SHP77 treated with DMSO at 0.1 percent for 48 hours (cell line): Measurements from ENCODE around the gene CILP.

Source experiments
- DNase-seq: peaks from one replicate; lab custom pipeline; 2025; lab: John Stamatoyannopoulos, UW

CILP gene

DNA sequence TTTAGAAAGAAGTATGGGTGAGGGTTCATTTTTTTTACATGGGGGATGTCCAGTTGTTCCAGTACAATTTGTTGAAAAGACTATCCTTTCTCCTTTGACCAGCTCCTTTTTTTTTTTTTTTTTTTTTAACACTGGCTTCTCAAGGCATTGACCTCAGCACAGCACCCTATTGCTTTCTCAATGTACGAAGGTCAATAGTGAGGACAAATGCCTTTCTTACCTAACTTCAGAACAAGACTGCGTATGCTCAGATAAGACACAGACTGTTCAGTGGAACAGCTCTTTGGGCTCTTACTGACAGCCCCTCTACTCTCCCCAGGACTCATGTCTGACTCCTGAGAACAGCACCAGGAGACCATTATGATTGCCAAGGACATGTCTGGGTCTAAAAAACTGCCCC is 10.4 kb upstream of the CILP start:
- no peak for DNase-seq

DNA sequence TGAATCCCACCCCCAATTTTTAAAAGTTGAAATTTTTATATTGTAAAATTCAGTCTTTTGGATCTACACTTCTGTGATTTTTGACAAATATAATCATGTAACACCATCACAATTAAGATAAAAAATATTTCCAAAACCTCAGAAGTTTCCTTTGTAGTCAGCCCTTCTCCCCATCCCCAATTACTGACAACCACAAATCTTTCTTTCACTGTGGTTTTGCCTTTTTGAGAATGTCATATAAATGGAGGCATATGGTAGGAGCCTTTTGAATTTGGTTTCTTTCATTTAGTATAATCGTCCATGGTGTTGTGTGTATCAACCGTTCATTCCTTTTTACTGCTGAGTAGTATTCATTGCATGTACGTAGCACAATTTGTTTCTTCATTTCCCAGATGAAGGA is 7.9 kb upstream of the CILP start:
- no peak for DNase-seq

DNA sequence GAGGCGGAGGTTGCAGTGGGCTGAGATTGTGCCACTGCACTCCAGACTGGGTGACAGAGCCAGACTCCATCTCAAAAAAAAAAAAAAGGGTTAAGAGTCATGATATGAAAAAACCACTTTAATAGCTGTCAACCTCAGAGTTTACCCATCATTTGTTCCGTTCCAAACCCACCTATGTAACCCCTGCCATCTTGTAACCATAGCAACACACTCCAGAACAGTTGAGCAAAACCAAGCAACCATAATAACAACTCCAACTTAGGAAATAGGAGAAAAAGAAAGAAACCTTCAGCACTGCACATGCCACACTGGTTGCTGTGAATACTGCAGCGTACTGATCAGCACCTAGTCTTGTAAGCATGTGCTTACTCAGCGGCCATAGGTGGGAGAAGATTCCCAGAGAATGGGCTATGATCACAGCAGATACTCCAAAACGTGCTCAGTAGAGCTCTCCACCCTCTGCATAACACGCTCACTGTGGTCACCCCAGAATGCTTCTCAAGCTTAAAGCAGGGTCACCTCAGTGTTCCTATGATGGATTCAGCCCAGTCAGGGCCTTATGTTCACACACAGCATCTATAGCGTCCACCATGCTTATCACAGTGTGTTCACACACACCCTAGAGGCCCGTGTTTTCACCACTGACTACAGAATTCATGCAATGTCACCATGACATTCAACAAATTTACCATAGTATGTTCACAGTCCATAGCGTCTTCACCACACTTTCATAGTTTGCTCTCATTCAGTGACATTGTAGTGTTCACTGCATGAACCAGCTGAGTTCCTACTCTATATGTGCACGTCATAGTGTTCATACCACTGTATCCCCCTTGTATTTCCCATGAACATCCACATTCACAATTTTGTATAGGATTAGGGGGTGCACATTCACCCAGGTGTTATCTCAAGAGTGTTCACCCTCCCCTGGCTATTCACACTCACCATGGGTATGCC is 6.5 kb upstream of the CILP start:
- DNase-seq: no peak

DNA sequence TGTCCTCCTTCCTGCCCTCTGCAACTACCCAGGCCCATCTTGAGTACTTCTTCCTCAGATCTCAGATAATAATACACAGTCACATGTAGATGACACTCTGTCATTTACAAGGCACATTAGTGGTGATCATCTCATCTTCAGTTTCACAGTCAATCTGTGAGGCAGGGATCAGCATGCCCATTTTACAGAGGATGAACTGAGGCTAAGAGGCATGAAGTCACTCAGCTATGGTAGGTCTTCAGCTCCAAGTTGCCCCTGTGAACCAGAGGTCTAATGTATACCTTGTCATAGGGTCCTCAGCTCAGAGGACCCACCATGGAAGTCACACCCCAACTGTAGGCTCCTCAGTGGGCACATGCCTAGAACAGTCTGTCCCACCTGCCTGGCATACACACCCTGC is 4.2 kb upstream of the CILP start:
- no peak for DNase-seq

DNA sequence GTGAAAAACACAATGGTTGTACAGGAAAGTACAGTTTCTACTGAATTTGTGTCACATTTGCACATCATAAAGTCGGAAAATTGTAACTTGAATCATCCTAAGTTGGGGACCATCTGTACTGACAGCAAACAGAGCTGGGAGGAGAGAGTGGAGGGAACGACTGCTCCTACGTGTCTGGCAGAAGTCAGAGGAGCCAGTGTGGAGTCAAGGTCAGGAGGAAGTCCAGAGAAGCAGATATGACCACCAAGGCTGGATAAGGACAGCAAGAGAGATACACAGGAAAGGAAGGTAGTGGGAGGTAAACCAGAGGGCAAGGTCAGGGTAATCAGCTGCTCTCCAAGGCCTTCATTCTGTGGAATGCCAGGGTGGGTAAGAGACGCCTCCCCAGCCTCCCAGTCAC is 2.7 kb upstream of the CILP start:
- DNase-seq: no peak

DNA sequence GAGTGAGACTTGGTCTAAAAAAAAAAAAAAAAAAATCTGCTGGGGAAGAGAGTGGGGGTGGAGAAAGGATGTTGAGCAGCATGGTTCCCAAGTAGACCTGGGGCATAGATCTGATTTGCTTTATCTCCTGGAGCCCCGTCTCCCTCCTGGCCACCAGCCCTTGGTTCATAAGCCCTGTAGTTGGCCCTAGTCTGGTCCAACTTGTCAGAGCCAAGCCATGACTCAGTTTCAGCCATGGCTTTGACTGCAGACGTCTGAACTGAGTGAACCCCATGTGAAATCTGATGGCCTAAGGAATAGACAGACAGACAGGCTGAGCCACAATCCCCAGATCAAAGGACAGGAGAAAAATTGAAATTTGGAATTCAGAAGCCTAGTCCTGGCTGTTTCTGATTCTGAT is 2.0 kb upstream of the CILP start:
- no peak for DNase-seq

DNA sequence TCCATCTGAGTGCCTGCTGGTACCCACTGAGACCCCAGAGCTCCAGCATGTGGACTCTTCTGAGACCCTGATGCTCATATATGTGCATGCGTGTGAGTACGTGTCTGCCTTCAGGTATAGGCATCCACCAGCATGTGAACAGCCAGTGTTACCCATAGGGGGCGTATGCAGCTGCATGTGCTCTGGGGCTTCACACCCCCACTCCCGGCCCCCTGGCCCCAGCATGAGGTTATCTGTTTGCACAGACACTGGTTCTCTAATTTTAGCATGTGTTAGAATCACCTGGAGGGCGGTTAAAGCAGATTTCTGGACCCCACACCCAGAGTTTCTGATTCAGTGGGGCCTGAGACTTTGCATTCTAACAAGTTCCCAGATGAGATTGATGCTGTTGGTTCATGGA is 824 bp upstream of the CILP start:
- DNase-seq: peak; percentile 49

DNA sequence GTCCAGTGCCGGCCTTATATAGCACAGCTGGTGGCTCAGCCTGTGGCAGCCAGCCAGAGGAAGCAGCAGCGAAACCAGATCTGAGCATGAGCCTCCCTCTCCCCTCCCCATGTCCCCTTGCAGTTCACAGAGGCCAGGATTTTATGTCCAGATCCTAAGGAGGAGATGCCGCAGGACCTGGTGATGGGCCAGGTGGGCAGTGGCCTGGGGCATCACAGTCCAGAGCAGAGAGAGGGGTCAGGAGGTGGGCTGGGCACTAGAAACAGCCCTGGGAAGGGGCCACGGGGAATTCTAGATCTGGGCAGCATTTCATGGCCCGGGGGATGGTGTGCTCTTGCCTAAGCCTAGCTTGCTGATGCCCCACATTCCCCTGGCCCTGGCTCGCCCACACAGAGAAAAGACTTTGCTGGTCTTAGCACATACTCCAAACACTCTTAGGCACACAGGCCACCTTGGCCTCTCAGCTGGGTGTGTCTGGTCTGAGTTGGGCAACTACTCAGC is 259 bp upstream of the CILP start:
- DNase-seq: peak; percentile 32

DNA sequence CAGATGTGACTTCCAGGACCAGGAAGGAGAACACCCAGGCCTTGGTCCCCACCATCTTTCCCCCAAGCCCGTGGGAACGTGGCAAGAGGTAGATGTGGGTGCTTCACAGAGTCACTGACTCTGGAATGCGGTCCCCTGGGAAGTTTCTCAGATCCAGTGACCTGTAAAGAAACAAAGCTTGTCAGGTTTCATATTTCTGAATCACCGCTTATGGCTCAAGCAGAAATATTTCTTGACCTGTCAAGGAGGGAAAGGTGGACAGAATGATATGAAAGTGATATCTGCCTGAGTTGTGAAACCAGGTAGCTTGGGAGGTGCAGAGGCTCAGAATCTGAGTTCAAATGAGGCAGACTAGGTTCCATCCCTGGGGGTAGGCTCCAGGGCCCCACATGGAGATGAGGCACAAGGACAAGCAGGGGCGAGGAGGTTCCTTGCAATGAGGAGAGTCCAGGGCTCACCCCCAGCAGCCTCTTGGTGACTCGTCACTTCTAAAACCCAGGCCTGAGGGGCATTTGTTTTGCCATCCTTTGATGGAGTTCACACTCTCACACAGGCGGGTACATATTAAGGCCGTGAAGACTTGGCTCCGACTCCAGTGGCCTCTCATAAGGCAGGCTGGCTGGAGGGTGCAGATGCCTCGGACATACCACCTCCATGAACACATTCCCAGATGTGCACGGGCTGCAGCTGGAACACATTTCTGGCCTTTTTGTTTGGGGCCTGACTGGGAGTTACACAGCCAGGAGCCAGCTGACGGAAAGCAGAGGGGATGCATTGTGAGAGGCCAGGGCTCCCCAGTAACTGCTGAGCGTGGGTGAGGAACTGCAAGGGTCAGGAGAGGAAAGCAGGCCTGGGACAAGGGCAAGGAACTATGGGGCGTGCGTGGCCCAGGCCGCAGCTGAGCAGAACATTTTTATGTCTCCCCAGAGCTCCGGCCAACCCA is 1.3 kb downstream of the CILP start:
- no peak for DNase-seq

DNA sequence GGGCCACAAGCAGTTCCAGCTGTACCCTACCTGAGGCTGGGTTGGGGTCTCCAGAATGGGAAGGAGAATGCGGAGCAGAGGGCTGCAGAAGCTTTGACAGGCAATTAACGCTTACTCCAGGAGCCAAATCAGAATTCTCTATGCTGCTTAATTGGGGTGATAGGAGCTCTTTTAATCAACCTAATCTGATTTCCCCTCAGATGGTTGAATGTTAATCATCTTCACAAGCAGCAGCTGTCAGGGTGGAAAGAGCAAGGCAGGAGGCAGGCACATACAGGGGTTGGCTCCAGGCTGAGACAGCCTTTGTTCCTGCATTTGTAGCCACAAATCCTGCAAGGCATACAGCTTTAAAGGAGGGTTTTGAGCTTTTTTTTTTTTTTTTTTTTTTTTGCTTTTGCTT is 2.6 kb downstream of the CILP start:
- DNase-seq: no peak

DNA sequence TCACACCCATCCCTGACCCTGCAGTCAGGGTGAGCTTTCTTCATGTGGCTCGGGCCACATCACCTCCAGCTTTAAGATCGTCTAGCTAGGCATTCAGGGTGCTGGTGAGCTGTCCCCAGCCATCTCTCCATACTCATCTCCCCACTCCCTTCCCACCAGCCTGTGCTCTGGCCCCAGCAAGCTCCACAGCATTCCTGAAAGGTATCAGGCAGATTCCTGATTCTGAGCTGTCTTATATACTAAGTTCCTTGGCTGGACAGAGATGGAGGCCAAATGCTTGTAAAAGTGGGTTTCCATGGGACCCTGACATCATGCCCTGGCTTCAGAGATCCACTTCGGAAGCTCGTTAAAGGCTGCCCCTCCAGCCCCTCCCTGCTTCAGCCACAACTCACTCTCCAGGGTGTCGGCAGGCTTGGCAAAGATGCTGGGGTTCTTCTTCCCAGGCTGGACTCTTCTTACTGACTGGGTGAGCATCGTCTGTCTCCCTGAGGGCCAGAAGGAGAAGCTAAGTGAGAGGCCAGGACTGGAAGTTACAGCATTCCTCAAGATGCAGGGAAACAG is 3.9 kb downstream of the CILP start:
- no peak for DNase-seq

DNA sequence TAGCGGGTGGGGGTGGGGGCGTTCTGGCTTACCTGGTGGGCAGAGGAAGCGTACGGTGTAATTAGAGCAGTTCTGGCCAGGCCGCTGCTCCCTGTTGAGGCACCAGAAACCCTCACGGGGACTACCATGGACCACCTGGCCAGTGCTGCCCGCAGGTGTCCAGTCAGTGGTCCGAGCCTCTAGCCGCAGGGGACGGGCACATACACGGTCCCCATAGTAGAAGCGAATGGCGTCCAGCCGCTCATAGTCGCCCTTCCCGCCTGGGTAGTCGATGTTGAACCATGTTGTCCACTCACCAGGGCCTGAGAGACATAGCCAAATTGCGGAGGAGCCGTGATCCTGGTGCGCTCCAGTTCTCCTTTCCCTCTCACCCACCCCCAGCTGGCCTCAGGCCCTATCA is 4.5 kb downstream of the CILP start:
- DNase-seq: no peak

DNA sequence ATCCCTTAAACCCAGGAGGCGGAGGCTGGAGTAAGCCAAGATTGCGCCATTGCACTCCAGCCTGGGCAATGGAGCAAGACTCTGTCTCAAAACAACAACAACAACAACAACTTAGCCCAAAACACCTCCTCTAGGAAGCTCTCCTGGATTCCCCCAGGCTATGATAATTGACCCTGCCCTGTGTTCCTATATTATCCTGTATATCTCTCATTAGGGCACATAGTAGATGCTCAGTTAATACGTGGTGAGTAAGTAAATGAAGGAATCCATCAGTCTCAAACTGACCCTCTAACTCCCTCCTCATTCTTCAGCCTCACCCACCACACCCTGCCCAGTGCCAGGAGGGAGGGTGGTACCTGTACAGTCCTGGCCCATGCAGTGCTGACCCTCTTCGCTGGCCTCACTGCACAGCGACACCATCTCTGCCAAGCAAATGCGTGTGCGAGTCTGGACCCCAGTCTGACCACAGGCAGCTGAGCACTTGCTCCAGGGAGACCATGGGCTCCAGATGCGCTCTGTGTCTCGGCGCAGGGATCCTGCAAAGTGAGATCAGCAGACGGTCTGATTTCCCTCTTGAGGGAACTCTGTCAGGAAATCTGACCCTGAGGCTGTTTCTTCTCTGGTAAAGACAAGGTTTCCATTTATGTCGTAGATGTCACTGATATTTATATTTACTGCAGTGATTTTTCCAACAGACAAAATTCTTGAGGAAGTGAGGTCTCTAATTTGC is 6.2 kb downstream of the CILP start:
- no peak for DNase-seq

DNA sequence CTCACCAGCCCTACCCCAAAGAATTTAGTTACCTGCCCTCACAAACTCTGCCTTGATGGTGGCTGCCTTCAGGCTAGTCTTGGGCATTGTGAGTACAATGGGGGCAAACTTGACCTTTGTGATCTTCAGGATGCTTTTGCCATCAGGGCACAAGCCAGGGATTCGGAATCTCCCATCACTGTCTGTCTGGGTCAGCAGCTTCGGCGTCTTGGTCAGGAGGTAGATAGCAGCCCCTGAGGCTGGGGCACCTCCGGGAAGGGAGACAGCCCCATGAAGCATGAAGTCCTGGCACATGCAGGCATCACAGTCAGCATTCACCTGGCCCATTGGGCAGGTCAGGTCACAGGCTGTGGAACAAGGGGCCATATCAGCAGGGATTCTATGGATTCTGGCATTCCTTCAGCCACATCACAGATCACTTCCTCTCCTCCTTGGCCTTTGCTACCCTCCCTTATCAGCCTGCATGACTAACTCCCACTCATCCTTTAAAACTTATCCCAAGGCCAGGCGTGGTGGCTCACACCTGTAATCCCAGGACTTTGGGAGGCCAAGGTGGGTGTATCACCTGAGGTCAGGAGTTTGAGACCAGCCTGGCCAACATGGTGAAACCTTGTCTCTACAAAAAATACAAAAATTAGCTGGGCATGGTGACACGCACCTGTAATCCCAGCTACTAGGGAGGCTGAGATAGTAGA is 6.9 kb downstream of the CILP start:
- DNase-seq: no peak

DNA sequence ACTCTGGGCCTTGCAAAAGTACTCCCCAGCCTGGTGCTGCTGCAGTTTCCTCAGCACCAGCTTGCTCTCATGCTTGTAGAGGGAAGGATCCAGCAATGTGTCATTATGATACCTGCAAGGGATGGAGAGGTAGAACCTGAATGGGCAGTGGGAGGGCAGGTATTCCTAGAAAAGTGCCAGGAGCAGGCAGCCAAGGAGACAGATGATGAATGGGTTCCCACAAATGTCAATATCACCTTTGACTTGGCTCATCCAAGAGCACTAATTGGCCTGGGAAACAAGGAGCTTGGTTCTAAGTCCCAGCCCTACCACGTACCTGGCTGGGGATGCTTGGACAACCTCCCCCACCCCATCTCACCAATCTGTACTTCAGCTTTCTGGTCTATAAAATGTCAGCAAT is 9.4 kb downstream of the CILP start:
- DNase-seq: no peak

DNA sequence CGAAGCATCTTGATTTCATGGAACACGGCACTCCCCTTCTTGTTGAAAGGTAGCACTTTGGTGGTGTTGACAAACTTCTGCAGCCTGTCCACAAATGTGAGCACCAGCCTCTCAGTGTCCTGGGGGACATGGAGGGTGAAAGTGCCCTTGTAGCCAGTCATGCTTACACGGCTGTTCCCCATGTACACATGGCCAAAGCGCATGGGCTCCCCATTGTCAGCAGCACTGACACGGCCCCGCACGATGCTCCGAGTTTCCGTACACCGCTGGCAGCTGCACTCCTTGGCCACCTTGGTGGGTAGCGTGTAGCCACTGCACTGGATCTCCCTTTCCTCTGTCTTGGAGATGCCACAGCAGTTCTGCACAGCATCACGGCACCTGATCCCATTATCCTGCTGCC is 12.7 kb downstream of the CILP start:
- DNase-seq: no peak

DNA sequence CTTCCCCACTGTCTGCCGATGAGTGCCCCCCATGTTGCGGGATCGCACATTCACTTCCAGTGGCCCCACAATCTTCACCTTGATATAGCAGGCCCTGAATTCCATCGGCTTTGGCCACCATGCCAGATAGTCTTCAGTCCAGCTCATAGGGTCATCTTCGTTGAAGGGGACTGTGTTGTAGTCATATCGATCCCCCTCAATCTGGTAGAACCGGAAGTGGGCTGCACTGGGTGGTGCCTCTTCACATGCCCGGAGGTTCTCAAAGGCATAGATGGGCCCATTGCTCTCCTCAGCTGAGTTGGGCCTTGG is 14.0 kb downstream of the CILP start:
- no peak for DNase-seq

DNA sequence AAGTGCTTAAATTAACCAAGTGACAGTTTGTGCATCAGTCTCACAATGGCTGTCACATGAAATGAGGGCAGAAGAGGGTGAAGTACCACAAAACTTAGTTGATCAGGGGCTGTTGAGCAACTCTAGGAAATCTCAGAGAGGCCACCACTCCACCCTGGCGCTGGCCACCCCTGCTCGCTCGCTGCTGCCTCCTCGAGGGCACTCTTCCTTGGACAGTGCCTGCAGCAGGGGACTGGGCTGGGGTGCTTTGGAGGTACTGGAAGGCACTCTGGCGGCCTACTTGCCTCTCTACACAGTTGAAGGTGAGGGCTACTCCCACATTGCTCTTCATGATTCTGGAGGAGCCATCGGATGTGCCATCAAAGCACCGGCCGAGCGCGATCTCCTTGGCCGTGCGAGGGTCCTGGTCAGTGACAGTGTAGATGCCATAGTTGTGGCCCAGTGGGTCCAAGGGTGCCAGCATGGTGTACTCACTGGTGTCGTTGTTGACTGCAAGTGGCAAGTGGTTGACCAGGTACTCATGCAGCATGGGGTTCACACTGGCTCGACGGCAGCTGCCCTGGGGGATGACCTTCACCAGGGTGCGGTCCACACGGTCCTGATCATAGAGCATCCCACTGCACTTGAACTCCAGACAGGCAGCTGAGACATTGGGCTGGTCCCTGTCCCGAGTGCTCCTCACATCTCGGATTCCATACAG is 14.5 kb downstream of the CILP start:
- DNase-seq: no peak

DNA sequence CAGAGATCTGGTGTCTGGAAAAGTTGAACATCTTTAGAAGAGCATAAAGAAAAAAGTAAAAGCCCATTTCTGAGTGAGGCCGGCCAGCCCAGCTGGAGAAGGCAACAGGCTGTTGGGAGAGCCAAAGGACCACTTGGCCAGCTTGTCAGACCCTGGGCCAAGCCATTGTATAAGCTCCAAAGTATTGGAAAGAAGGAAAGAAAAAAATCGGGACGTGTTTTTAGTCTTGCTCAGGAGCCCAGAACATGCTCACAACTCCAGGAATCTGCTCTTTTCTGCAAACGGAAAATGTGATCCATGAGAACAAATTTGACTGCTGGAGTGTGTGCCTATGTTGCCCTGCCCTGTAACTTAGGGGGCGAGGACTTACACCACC is 15.7 kb downstream of the CILP start:
- DNase-seq: no peak

DNA sequence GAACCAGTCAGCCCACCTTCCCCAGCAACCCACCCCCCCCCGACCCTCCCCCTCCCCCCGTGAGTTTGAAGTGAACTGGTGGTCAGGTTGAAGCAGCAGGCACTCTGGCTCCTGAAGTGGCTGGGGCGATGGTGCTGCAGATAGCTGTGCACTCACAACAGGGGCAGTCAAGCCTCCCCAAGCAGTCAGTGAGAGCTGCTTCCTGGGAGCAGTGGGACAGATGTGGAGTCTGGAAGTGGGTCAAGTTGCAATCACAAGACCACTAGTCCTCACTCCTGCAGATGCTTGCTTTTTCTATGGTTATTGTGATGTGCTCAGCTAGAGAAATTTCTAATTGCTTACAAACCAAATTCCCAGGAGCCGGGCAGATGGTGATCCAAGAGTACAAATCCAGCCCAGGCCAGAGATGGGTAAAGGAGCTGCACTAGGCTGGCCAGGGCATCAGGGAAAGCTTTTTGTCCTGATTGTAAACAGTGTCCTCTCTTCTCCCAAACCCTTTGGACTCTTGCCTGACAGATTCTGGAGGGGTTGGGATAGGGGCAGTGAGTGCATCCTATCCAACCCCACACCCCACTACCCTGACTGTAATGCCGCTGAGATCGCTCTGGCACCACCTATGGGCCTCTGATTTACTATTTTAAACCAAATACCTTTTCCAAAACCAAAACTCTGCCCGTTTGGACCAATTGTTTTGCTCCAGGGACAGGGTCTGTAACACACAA is 16.3 kb downstream of the CILP start:
- no peak for DNase-seq
